GM21576 (cell line): ENCODE results near the gene ACOXL.

Source experiments
- ATAC-seq: cut with Tn5 transposase; IDR thresholded peaks from one replicate; pipeline ENCODE4 v1.9.1; 2021; ENCODE audit warnings: mild to moderate bottlenecking, moderate library complexity; ENCODE audit not compliant: unreplicated experiment

ACOXL gene

DNA sequence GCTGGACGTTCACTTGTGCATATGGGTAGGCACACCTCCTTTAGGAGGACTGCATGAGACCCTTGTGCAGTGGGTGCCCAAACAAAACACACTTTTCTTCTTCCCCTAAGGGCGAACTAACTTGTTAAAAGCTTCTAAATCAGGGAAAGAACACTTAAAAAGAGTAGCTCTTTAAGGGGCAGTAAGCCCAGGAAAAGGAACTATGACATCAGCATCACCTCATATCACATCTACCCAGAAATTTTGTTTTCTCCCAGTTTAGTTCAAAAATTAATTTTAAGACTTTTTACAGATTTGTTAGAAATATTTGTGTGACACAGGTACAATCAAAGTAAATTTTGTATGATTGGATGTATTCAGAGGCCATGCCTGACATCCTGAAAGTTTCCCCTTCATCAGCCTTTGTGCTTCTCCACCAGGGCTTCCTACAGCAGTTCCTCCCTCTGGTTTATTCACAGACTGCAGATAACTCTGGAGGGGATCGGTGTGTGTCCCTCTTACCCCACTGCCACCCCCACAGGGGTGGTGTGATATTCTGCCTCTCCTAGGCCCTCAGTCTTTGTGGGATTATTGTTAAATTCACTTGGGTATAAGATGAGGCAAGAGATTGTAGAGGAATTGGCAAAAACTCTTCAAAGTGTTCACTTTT lies 416.0 kb downstream of the ACOXL start:
- no peak for ATAC-seq

DNA sequence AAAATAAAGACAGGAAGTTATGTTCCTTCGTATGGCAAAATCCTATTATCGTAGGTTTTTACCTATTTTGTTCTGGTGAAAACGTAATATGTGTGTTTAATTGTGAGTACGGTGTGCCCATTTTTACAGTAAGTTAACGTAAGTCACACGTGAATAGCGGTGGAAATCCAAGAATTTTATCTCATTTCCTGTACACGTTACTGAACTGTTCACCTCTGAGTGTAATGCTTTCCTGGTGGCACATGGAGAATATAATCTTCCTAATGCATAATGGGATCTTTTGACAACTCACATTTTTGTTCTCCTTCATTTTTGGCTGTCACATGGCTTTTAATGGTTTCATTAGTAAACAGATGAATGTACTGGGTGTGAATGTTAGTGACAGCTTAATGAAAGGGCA lies 416.6 kb downstream of the ACOXL start:
- no peak for ATAC-seq

DNA sequence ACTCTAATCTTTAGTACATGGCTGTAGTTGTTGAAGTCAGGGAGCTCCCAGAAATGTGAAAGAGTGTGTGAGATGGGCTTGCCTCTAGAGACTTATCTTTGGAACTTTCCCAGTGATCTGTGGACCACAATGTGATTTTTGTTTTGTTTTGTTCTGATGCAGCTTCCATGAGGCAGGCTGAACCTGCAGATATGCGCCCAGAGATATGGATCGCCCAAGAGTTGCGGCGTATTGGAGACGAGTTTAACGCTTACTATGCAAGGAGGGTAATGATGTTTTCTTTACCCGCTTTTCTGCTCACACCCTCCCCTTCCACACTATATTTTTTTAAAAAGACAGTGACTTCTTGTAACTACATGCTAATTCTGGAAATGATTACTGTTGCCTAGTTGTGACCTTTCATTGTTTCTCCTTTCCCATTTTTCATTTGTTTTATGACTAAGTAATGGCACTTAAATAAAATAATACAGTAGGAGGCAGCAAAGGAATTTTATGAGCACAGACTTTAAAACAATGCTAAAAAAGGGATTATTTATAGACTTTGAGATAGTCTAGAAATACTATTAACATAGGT lies 417.6 kb downstream of the ACOXL start:
- ATAC-seq, result no peak

DNA sequence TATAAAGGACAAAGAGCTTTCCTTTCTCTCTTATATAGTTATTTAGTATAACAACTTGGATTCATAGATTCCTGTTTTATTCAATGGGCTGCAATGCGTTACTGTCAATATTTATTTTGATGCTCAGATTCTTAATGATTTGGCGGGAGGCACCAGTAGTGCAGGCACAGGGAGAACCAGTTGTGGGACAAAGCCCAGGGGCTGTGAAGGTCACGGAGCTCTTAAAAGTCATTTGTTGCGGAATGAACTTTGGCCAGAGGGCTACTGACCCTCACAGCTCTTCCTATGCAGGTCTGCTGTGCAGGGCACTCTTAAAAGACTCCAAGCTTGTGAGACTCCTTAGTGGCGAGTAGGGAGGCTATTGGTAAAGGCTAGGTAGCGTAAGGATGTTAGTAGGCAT lies 422.4 kb downstream of the ACOXL start:
- no peak for ATAC-seq

DNA sequence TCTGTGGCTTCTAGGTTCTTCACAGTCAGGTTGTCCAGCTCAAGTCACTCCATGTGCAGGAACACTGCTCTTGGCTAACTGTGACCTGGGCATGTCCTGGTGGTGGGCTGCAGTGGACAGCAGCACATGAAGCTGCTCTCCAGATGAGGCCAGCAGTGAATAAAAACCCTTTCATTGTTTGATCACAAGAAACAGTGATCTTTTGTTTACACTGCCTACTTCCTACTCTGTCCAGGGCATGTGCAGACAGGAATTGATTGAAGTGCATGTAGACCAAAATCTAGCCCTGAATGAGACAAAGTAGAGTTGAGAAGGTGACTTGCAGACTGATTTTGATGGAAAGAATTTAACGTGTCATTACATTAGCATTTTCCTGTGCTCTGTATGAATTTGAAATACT lies 423.2 kb downstream of the ACOXL start:
- ATAC-seq, result no peak

DNA sequence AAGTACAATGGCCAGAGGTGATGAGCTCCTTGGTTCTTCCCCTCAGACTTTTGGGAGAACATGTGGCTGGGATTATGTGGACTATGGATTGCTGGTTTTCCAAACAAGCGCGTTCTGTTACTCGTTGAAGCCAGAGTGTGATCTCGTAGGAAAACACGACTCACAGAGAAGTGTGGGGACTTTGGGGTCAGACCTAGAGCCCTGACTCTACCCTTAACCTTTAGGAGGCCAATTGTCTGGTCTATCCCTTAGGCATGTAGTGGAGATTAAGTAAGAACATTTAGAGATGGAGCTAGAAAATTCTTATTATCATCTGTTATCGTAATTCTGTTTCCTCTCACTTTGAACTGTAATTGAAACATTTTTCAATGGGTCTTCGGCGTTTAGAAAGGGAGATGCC lies 424.2 kb downstream of the ACOXL start:
- no peak for ATAC-seq

GRCh38 chr2:111157071-111157661 lies 424.8 kb downstream of the ACOXL start:
- ATAC-seq, result peak; percentile 49

DNA sequence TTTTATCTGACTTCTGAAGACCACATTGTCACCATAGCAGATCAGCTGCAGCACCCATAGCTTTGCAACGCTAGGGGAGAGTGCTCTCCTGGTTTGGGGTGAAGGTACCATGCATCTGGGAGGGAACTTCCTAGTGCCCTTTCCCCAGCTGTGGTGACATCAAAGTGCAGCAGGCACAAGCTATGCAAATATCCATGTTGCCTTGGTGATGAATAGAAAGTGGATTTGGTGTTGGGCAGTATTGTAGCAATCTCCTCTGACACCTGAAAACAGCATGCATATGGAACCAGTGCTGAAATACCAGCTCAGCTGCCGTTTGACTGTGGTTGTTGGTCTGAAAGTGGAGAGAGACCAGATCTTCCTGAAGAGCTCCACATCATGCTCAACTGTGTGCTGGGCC lies 425.4 kb downstream of the ACOXL start:
- peak; percentile 54 for ATAC-seq

GRCh38 chr2:111159641-111160040 lies 427.3 kb downstream of the ACOXL start:
- no peak for ATAC-seq

- no peak for ATAC-seq
Measured at GRCh38 chr2:111160758-111161157, 428.4 kb downstream of the ACOXL start.

DNA sequence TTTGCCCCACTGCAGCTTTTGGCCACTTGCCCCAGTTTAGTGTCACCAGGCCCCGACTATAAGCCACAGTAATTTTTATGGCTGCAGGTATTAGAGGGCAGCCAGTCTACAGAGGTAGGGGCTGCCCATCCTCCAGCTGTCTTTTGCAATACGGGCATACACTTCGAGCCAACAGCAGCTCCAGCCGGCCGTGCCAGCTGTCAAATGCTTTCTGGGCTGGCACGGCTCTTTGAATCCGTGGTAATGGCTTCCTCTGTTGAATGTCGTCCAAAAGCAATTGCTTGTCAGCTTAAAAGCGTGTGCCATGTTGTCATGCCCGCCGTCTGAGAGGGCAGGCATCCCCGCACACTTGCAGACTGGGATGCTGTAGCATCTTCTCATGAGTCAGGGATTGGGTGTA lies 429.6 kb downstream of the ACOXL start:
- no peak for ATAC-seq

- no peak for ATAC-seq
Measured at GRCh38 chr2:111162718-111163331, 430.5 kb downstream of the ACOXL start.

DNA sequence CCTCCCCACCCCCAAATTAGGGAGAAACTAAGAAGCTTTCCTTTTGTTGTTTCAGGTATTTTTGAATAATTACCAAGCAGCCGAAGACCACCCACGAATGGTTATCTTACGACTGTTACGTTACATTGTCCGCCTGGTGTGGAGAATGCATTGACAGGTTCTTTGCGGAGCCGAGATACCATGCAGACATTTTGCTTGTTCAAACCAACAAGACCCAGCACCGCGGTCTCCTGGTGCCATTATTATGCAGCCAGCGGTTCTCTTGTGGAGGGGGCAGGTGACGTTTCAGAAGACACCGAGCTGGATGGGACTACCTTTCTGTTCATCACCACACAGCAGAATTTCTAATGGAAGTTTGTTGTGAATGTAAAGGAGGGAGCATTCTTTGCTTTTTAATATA lies 431.7 kb downstream of the ACOXL start:
- no peak for ATAC-seq

GRCh38 chr2:111165084-111165483 lies 432.7 kb downstream of the ACOXL start:
- ATAC-seq, result no peak

- no peak for ATAC-seq
Measured at GRCh38 chr2:111166115-111166514, 433.7 kb downstream of the ACOXL start.

- no peak for ATAC-seq
Measured at GRCh38 chr2:111167076-111167862, 434.9 kb downstream of the ACOXL start.

DNA sequence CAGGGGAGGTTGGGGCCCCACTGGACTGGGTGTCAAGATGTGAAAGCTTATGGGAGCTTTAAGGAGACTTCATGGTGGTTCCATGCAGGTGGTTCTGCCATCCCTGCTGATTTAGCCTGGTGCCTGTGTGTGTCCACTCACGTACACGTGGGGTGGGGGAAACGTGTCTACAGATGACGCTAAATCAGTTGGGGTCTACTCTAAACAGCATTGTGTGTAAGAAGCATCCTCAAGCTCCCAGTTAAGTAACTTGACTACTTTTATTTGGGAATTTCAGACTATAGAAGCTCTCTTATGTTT lies 435.4 kb downstream of the ACOXL start:
- no peak for ATAC-seq
